ENCODE data around the gene GALNTL6. TPM values are rescaled to one million over a fixed set of nuclear protein-coding genes. Genes with fewer than 3 reads are reported as not detected.

Gene GALNTL6
- total RNA-seq, 2 experiments from 2014 or later, result not detected

- no peak overlapping the region for H3K4me3 Mint-ChIP-seq
- peaks cover 2% of the 10 kb centered on the region for H3K9me3 Mint-ChIP-seq
- intact Hi-C loops (cut with micrococcal nuclease), result no loop called here
- H3K27ac Mint-ChIP-seq, result no peak overlapping the region
- no peak for DNase-seq
- CTCF ChIA-PET, result no interaction called here
- H3K4me1 Mint-ChIP-seq (ENCODE audit: low read depth), result no peaks in the 10 kb centered on the region
- no peaks in the 10 kb centered on the region for H3K36me3 Mint-ChIP-seq (ENCODE audit: low read depth)
- H3K27me3 Mint-ChIP-seq (ENCODE audit: low read depth), result no peaks in the 10 kb centered on the region
These were observed 704.2 kb downstream of the GALNTL6 start for GRCh38 chr4:172517391-172517790.

- no peak for DNase-seq
- CTCF ChIA-PET, result no interaction called here
- intact Hi-C loops (cut with micrococcal nuclease), result no loop called here
- Mint-ChIP-seq H3K9me3 (no peaks in the 10 kb centered on the region), H3K4me1 (ENCODE audit: low read depth) (no peaks in the 10 kb centered on the region), H3K27me3 (ENCODE audit: low read depth) (no peaks in the 10 kb centered on the region), H3K4me3 (no peak overlapping the region), H3K27ac (no peak overlapping the region), H3K36me3 (ENCODE audit: low read depth) (no peaks in the 10 kb centered on the region)
These were observed 708.0 kb downstream of the GALNTL6 start for GRCh38 chr4:172521248-172521647.

- Mint-ChIP-seq H3K4me1 (ENCODE audit: low read depth) (no peaks in the 10 kb centered on the region), H3K4me3 (no peak overlapping the region), H3K9me3 (no peaks in the 10 kb centered on the region), H3K36me3 (ENCODE audit: low read depth) (no peaks in the 10 kb centered on the region), H3K27me3 (ENCODE audit: low read depth) (no peaks in the 10 kb centered on the region), H3K27ac (no peak overlapping the region)
- CTCF ChIA-PET, result no interaction called here
- intact Hi-C loops (cut with micrococcal nuclease), result no loop called here
- DNase-seq, result no peak
These were observed 708.5 kb downstream of the GALNTL6 start for GRCh38 chr4:172521680-172522079.

- Mint-ChIP-seq H3K27ac (no peak overlapping the region), H3K4me1 (ENCODE audit: low read depth) (no peaks in the 10 kb centered on the region), H3K9me3 (peaks cover 5% of the 10 kb centered on the region), H3K4me3 (no peak overlapping the region), H3K27me3 (ENCODE audit: low read depth) (no peaks in the 10 kb centered on the region), H3K36me3 (ENCODE audit: low read depth) (no peaks in the 10 kb centered on the region)
- no peak for DNase-seq
- intact Hi-C loops (cut with micrococcal nuclease), result no loop called here
- CTCF ChIA-PET, result no interaction called here
These were observed 730.0 kb downstream of the GALNTL6 start for GRCh38 chr4:172543249-172543648.

GRCh38 chr4:172546782-172547181 is 733.6 kb downstream of the GALNTL6 start:
- Mint-ChIP-seq H3K27me3 (ENCODE audit: low read depth) (no peaks in the 10 kb centered on the region), H3K36me3 (ENCODE audit: low read depth) (no peaks in the 10 kb centered on the region), H3K27ac (no peak overlapping the region), H3K9me3 (peaks cover 5% of the 10 kb centered on the region), H3K4me3 (no peak overlapping the region), H3K4me1 (ENCODE audit: low read depth) (no peaks in the 10 kb centered on the region)
- intact Hi-C loops (cut with micrococcal nuclease), result no loop called here
- no peak for DNase-seq
- CTCF ChIA-PET, result no interaction called here

- Mint-ChIP-seq H3K4me3 (no peak overlapping the region), H3K27me3 (ENCODE audit: low read depth) (no peaks in the 10 kb centered on the region), H3K36me3 (ENCODE audit: low read depth) (no peaks in the 10 kb centered on the region), H3K9me3 (no peaks in the 10 kb centered on the region), H3K27ac (no peak overlapping the region), H3K4me1 (ENCODE audit: low read depth) (no peaks in the 10 kb centered on the region)
- intact Hi-C loops (cut with micrococcal nuclease), result no loop called here
- CTCF ChIA-PET, result no interaction called here
- no peak for DNase-seq
These were observed 734.5 kb downstream of the GALNTL6 start for GRCh38 chr4:172547724-172548123.

GRCh38 chr4:172553216-172553615 is 740.0 kb downstream of the GALNTL6 start:
- no peak overlapping the region for H3K27ac Mint-ChIP-seq
- intact Hi-C loops (cut with micrococcal nuclease), result no loop called here
- H3K4me1 Mint-ChIP-seq (ENCODE audit: low read depth), result no peaks in the 10 kb centered on the region
- H3K27me3 Mint-ChIP-seq (ENCODE audit: low read depth), result no peaks in the 10 kb centered on the region
- no peak overlapping the region for H3K4me3 Mint-ChIP-seq
- DNase-seq, result no peak
- CTCF ChIA-PET, result interaction anchor here (0.8 kb wide), 1 partner anchor 11 kb away, joined by 3 read pairs; no protein-coding TSS in a partner anchor
- no peaks in the 10 kb centered on the region for H3K36me3 Mint-ChIP-seq (ENCODE audit: low read depth)
- no peaks in the 10 kb centered on the region for H3K9me3 Mint-ChIP-seq

GRCh38 chr4:172554588-172554987 is 741.4 kb downstream of the GALNTL6 start:
- H3K9me3 Mint-ChIP-seq, result no peaks in the 10 kb centered on the region
- DNase-seq, result no peak
- no peaks in the 10 kb centered on the region for H3K4me1 Mint-ChIP-seq (ENCODE audit: low read depth)
- intact Hi-C loops (cut with micrococcal nuclease), result no loop called here
- CTCF ChIA-PET, result no interaction called here
- H3K27me3 Mint-ChIP-seq (ENCODE audit: low read depth), result no peaks in the 10 kb centered on the region
- H3K36me3 Mint-ChIP-seq (ENCODE audit: low read depth), result no peaks in the 10 kb centered on the region
- no peak overlapping the region for H3K27ac Mint-ChIP-seq
- H3K4me3 Mint-ChIP-seq, result no peak overlapping the region

GRCh38 chr4:172555725-172556124 is 742.5 kb downstream of the GALNTL6 start:
- no peak for DNase-seq
- intact Hi-C loops (cut with micrococcal nuclease), result no loop called here
- no peak overlapping the region for H3K4me3 Mint-ChIP-seq
- H3K4me1 Mint-ChIP-seq (ENCODE audit: low read depth), result no peaks in the 10 kb centered on the region
- no peaks in the 10 kb centered on the region for H3K27me3 Mint-ChIP-seq (ENCODE audit: low read depth)
- H3K36me3 Mint-ChIP-seq (ENCODE audit: low read depth), result no peaks in the 10 kb centered on the region
- CTCF ChIA-PET, result no interaction called here
- no peak overlapping the region for H3K27ac Mint-ChIP-seq
- H3K9me3 Mint-ChIP-seq, result no peaks in the 10 kb centered on the region

- intact Hi-C loops (cut with micrococcal nuclease), result no loop called here
- DNase-seq, result no peak
- CTCF ChIA-PET, result no interaction called here
- Mint-ChIP-seq H3K36me3 (ENCODE audit: low read depth) (no peaks in the 10 kb centered on the region), H3K4me1 (ENCODE audit: low read depth) (no peaks in the 10 kb centered on the region), H3K4me3 (no peak overlapping the region), H3K27me3 (ENCODE audit: low read depth) (no peaks in the 10 kb centered on the region), H3K9me3 (peaks cover 2% of the 10 kb centered on the region), H3K27ac (no peak overlapping the region)
These were observed 760.7 kb downstream of the GALNTL6 start for GRCh38 chr4:172573899-172574298.

GRCh38 chr4:172578712-172579111 is 765.5 kb downstream of the GALNTL6 start:
- H3K27me3 Mint-ChIP-seq (ENCODE audit: low read depth), result no peaks in the 10 kb centered on the region
- DNase-seq, result no peak
- no peaks in the 10 kb centered on the region for H3K4me1 Mint-ChIP-seq (ENCODE audit: low read depth)
- no peak overlapping the region for H3K4me3 Mint-ChIP-seq
- CTCF ChIA-PET, result no interaction called here
- intact Hi-C loops (cut with micrococcal nuclease), result no loop called here
- no peaks in the 10 kb centered on the region for H3K36me3 Mint-ChIP-seq (ENCODE audit: low read depth)
- no peak overlapping the region for H3K27ac Mint-ChIP-seq
- peaks cover 2% of the 10 kb centered on the region for H3K9me3 Mint-ChIP-seq

- no peaks in the 10 kb centered on the region for H3K4me1 Mint-ChIP-seq (ENCODE audit: low read depth)
- CTCF ChIA-PET, result no interaction called here
- intact Hi-C loops (cut with micrococcal nuclease), result no loop called here
- no peaks in the 10 kb centered on the region for H3K36me3 Mint-ChIP-seq (ENCODE audit: low read depth)
- DNase-seq, result no peak
- no peak overlapping the region for H3K4me3 Mint-ChIP-seq
- no peaks in the 10 kb centered on the region for H3K27me3 Mint-ChIP-seq (ENCODE audit: low read depth)
- H3K9me3 Mint-ChIP-seq, result peaks cover 2% of the 10 kb centered on the region
- no peak overlapping the region for H3K27ac Mint-ChIP-seq
These were observed 771.6 kb downstream of the GALNTL6 start for GRCh38 chr4:172584816-172585215.

- no peaks in the 10 kb centered on the region for H3K27me3 Mint-ChIP-seq (ENCODE audit: low read depth)
- intact Hi-C loops (cut with micrococcal nuclease), result no loop called here
- H3K9me3 Mint-ChIP-seq, result no peaks in the 10 kb centered on the region
- no peak for DNase-seq
- CTCF ChIA-PET, result no interaction called here
- no peaks in the 10 kb centered on the region for H3K36me3 Mint-ChIP-seq (ENCODE audit: low read depth)
- H3K4me1 Mint-ChIP-seq (ENCODE audit: low read depth), result no peaks in the 10 kb centered on the region
- H3K27ac Mint-ChIP-seq, result no peak overlapping the region
- H3K4me3 Mint-ChIP-seq, result no peak overlapping the region
These were observed 783.0 kb downstream of the GALNTL6 start for GRCh38 chr4:172596206-172596605.

- DNase-seq, result no peak
- no peaks in the 10 kb centered on the region for H3K27me3 Mint-ChIP-seq (ENCODE audit: low read depth)
- H3K27ac Mint-ChIP-seq, result no peak overlapping the region
- no peaks in the 10 kb centered on the region for H3K4me1 Mint-ChIP-seq (ENCODE audit: low read depth)
- CTCF ChIA-PET, result no interaction called here
- no peak overlapping the region for H3K4me3 Mint-ChIP-seq
- H3K36me3 Mint-ChIP-seq (ENCODE audit: low read depth), result no peaks in the 10 kb centered on the region
- peaks cover 1% of the 10 kb centered on the region for H3K9me3 Mint-ChIP-seq
- intact Hi-C loops (cut with micrococcal nuclease), result no loop called here
These were observed 786.4 kb downstream of the GALNTL6 start for GRCh38 chr4:172599554-172599953.
